HCT116 (cell line): ENCODE results near the gene FOSB. TPM values are rescaled to one million over a fixed set of nuclear protein-coding genes. Genes with fewer than 3 reads are reported as not detected.

Source experiments
- ATAC-seq: fragments of 200-7000 bp; cut with Tn5 transposase; 2 replicates; pipeline ENCODE4 v1.9.1; 2020; ENCODE audit warnings: mild to moderate bottlenecking, moderate library complexity
- BruUV-seq: library from RNA; stranded (reverse); fragments of 400-500 nt; replicated peaks from 2 replicates; lab custom pipeline; 2021; lab: Mats Ljungman, UMichigan
- CTCF ChIA-PET: fragments of 300-600 bp; sonication (Branson Sonifier 250); formaldehyde crosslinking; loops from one replicate; lab custom pipeline; 2021; ENCODE audit warnings: antibody characterized with exemption; lab: Charles Lee
- POLR2A ChIA-PET: fragments of 300-600, 350-600 bp; sonication (Branson Sonifier 250); formaldehyde crosslinking; loops from one replicate; lab custom pipeline; 2021; ENCODE audit warnings: antibody characterized with exemption; lab: Charles Lee
- RAD21 ChIA-PET, 2 experiments: fragments of 300-600 bp; sonication (Branson Sonifier 250); formaldehyde crosslinking; loops; one replicate each; lab custom pipeline; 2023; ENCODE audit warnings: low total read pairs in 2 of 2; ENCODE audit not compliant: uncharacterized antibody in 2 of 2, unreplicated experiment in 2 of 2, low non-redundant PET in 1 of 2; lab: Charles Lee
- DNase-seq: peaks from one replicate; pipeline ENCODE4 v3.0.0-alpha.2; 2010; ENCODE audit warnings: low read depth, low spot score
- H2AFZ ChIP-seq: fragments of 200-600 bp; shearing (Covaris generic), sonication (generic); 2 replicates; pipeline ENCODE4 v1.6.1; 2017; ENCODE audit warnings: low read depth, mixed run types, mixed read lengths, antibody characterized with exemption, low read length; ENCODE audit not compliant: poor library complexity, severe bottlenecking
- H3K27ac ChIP-seq: 2 replicates; pipeline ENCODE4 v1.5.1; 2012; ENCODE audit warnings: low read depth, low read length
- H3K27me3 ChIP-seq: fragments of 200-600 bp; sonication (generic); 2 replicates; pipeline ENCODE4 v1.6.1; 2016; ENCODE audit warnings: mixed run types, low read length, mixed read lengths; ENCODE audit not compliant: insufficient read depth
- H3K36me3 ChIP-seq, 2 experiments: fragments of 200-500 bp in 1 of 2; fragments of 200-600 bp in 1 of 2; sonication (Bioruptor generic) in 1 of 2; sonication (generic) in 1 of 2; 2 replicates each; pipeline versions ENCODE4 v1.5.1 to v1.6.1; 2014 to 2016; ENCODE audit warnings: low read length in 2 of 2, inconsistent platforms in 1 of 2, mixed read lengths in 1 of 2, mixed run types in 1 of 2; ENCODE audit not compliant: insufficient read depth in 2 of 2, control insufficient read depth in 1 of 2
- H3K4me1 ChIP-seq, 2 experiments: fragments of 200-600 bp in 1 of 2; sonication (generic) in 1 of 2; 2 replicates each; pipeline versions ENCODE4 v1.5.1 to v1.6.1; 2012 to 2017; ENCODE audit warnings: low read length in 2 of 2, inconsistent platforms in 1 of 2, mild to moderate bottlenecking in 1 of 2, mixed read lengths in 1 of 2, mixed run types in 1 of 2, moderate library complexity in 1 of 2; ENCODE audit not compliant: insufficient read depth in 2 of 2, control insufficient read depth in 1 of 2
- H3K4me2 ChIP-seq: fragments of 200-600 bp; sonication (generic); 2 replicates; pipeline ENCODE4 v1.6.1; 2017; ENCODE audit warnings: mixed run types, low read length, mixed read lengths
- H3K4me3 ChIP-seq, 2 experiments: fragments of 200-600 bp in 1 of 2; sonication (generic) in 1 of 2; replicated peaks in 1 of 2; 2 replicates each; pipeline ENCODE4 v1.5.1; 2011 to 2016; ENCODE audit warnings: low read length in 2 of 2, control low read depth in 1 of 2, low read depth in 1 of 2, mild to moderate bottlenecking in 1 of 2, mixed read lengths in 1 of 2, mixed run types in 1 of 2
- H3K79me2 ChIP-seq: fragments of 200-600 bp; sonication (generic); 2 replicates; pipeline ENCODE4 v1.6.1; 2017; ENCODE audit warnings: mild to moderate bottlenecking, mixed run types, low read length, moderate library complexity, mixed read lengths; ENCODE audit not compliant: insufficient read depth
- H3K9ac ChIP-seq: fragments of 200-600 bp; sonication (generic); 2 replicates; pipeline ENCODE4 v1.6.1; 2016; ENCODE audit warnings: low read length, mixed read lengths
- H3K9me2 ChIP-seq: fragments of 200-600 bp; sonication (generic), shearing (Covaris generic); 2 replicates; pipeline ENCODE4 v1.6.1; 2017; ENCODE audit warnings: mixed run types, mild to moderate bottlenecking, moderate library complexity; ENCODE audit not compliant: insufficient read depth
- H3K9me3 ChIP-seq, 2 experiments: fragments of 200-500 bp in 1 of 2; fragments of 200-600 bp in 1 of 2; sonication (Bioruptor generic) in 1 of 2; sonication (generic) in 1 of 2; 2 replicates each; pipeline ENCODE4 v1.6.1; 2014 to 2017; ENCODE audit warnings: low read length in 2 of 2, mixed read lengths in 2 of 2, inconsistent platforms in 1 of 2, low read depth in 1 of 2, mild to moderate bottlenecking in 1 of 2, mixed run types in 1 of 2, moderate library complexity in 1 of 2; ENCODE audit not compliant: control insufficient read depth in 1 of 2, insufficient read depth in 1 of 2
- H4K20me1 ChIP-seq: fragments of 200-600 bp; sonication (generic), shearing (Covaris generic); 2 replicates; pipeline ENCODE4 v1.6.1; 2017; ENCODE audit warnings: mixed run types, mild to moderate bottlenecking, moderate library complexity; ENCODE audit not compliant: insufficient read depth
- EZH2phosphoT487 ChIP-seq: fragments of 200-600 bp; IDR thresholded peaks from 2 replicates; pipeline ENCODE4 v1.6.1; 2018; ENCODE audit warnings: antibody characterized with exemption, borderline replicate concordance
- POLR2AphosphoS5 ChIP-seq: IDR thresholded peaks from 2 replicates; pipeline ENCODE4 v1.6.1; 2011; ENCODE audit warnings: mild to moderate bottlenecking, low read depth, low read length, moderate library complexity
- RAD21 ChIP-seq: IDR thresholded peaks from 2 replicates; pipeline ENCODE4 v1.6.1; 2012; ENCODE audit warnings: low read depth, mild to moderate bottlenecking
- REST ChIP-seq: IDR thresholded peaks from 2 replicates; pipeline ENCODE4 v1.6.1; 2012; ENCODE audit warnings: low read depth
- SRF ChIP-seq: IDR thresholded peaks from 2 replicates; pipeline ENCODE4 v1.6.1; 2012; ENCODE audit warnings: low read depth
- TCF7L2 ChIP-seq: IDR thresholded peaks from 2 replicates; pipeline ENCODE4 v1.7.0; 2011; ENCODE audit warnings: borderline replicate concordance, inconsistent platforms; ENCODE audit not compliant: insufficient read depth, insufficient read length; ENCODE audit errors: extremely low read depth
- ZFX ChIP-seq: fragments of 450-650 bp; IDR thresholded peaks from 2 replicates; pipeline ENCODE4 v1.6.1; 2017
- ZNF274 ChIP-seq: fragments of 200-500 bp; sonication (Bioruptor generic); IDR thresholded peaks from 2 replicates; pipeline ENCODE4 v1.6.1; 2014; ENCODE audit warnings: mild to moderate bottlenecking, low read depth, low read length, inconsistent platforms
- intact Hi-C: fragments of 100-400 bp; cut with micrococcal nuclease; formaldehyde crosslinking; loops from 2 replicates; pipeline ENCODE4 v1.10.0; 2022
- total RNA-seq: library from RNA; stranded (reverse); gene quantifications from one replicate; pipeline ENCODE4 v1.2.1, GENCODE V29; 2021; ENCODE audit not compliant: unreplicated experiment
- TF ChIP-seq, protein P1 (sequence below): IDR thresholded peaks from 2 replicates; pipeline ENCODE4 v1.6.1; 2011; ENCODE audit warnings: mild to moderate bottlenecking, low read length, moderate library complexity; ENCODE audit not compliant: insufficient replicate concordance; ENCODE audit errors: extremely low read depth
- TF ChIP-seq, protein P2 (sequence below): IDR thresholded peaks from 2 replicates; pipeline ENCODE4 v1.6.1; 2012

Gene FOSB
- total RNA-seq, 1 experiment from 2014 or later = 12.6 TPM

GRCh38 chr19:45451131-45451849 is 16.5 kb upstream of the FOSB start:
- peak overlapping the region in 1 of 2 experiments; percentile 26; a peak in 2 of 4 replicates for H3K4me3 ChIP-seq
- H3K9me3 ChIP-seq = peaks cover 0 to 4% of the 10 kb centered on the region in 2 experiments; a peak in 1 of 4 replicates
- no peaks in the 10 kb centered on the region for H4K20me1 ChIP-seq
- H3K27ac ChIP-seq = no peak overlapping the region
- H3K4me1 ChIP-seq = peaks cover 42 to 73% of the 10 kb centered on the region in 2 experiments
- BruUV-seq = no TSS peak
- intact Hi-C loops = no loop called here
- DNase-seq (no peak), ATAC-seq (no peak)
- H2AFZ ChIP-seq = no peak overlapping the region
- TF ChIP-seq, protein P1, sequence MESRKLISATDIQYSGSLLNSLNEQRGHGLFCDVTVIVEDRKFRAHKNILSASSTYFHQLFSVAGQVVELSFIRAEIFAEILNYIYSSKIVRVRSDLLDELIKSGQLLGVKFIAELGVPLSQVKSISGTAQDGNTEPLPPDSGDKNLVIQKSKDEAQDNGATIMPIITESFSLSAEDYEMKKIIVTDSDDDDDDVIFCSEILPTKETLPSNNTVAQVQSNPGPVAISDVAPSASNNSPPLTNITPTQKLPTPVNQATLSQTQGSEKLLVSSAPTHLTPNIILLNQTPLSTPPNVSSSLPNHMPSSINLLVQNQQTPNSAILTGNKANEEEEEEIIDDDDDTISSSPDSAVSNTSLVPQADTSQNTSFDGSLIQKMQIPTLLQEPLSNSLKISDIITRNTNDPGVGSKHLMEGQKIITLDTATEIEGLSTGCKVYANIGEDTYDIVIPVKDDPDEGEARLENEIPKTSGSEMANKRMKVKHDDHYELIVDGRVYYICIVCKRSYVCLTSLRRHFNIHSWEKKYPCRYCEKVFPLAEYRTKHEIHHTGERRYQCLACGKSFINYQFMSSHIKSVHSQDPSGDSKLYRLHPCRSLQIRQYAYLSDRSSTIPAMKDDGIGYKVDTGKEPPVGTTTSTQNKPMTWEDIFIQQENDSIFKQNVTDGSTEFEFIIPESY = no peak
- TF ChIP-seq ZFX (no peak), RAD21 (no peak), ZNF274 (no peak), POLR2AphosphoS5 (no peak), EZH2phosphoT487 (no peak), SRF (no peak), REST (no peak), TCF7L2 (no peak)
- TF ChIP-seq, protein P2, sequence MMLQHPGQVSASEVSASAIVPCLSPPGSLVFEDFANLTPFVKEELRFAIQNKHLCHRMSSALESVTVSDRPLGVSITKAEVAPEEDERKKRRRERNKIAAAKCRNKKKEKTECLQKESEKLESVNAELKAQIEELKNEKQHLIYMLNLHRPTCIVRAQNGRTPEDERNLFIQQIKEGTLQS = no peak
- no peaks in the 10 kb centered on the region for H3K79me2 ChIP-seq
- no peaks in the 10 kb centered on the region for H3K27me3 ChIP-seq
- H3K9me2 ChIP-seq = no peaks in the 10 kb centered on the region
- H3K36me3 ChIP-seq = no peaks in the 10 kb centered on the region
- H3K4me2 ChIP-seq = peak overlapping the region; percentile 67
- POLR2A ChIA-PET = no interaction called here
- RAD21 ChIA-PET = no interaction called here
- CTCF ChIA-PET = no interaction called here
- peak overlapping the region; percentile 42 for H3K9ac ChIP-seq
